ENCODE measurements around the gene NBEAL2. TPM values are rescaled to one million over a fixed set of nuclear protein-coding genes. Genes with fewer than 3 reads are reported as not detected.

The NBEAL2 gene
- total RNA-seq, 1 donor from 2014 or later = 116 TPM

GRCh38 chr3:46932455-46933225, 46.8 kb upstream of the NBEAL2 start:
- Histone ChIP-seq H3K27ac (peak overlapping the region; percentile 62), H3K9me3 (no peaks in the 10 kb centered on the region), H3K27me3 (no peaks in the 10 kb centered on the region), H3K4me1 (peaks cover 91% of the 10 kb centered on the region), H3K4me3 (no peak overlapping the region), H3K36me3 (peaks cover under 1% of the 10 kb centered on the region)
- TF ChIP-seq CTCF (IDR thresholded peaks at IDR 0.05) = no peak
- no peak for ATAC-seq
- DNase-seq = no peak
- intact Hi-C loops (cut with DNase I) = no loop called here

GRCh38 chr3:46933261-46933660, 46.2 kb upstream of the NBEAL2 start:
- intact Hi-C loops (cut with DNase I) = no loop called here
- no peak for TF ChIP-seq CTCF (IDR thresholded peaks at IDR 0.05)
- no peaks in the 10 kb centered on the region for H3K9me3 ChIP-seq
- H3K36me3 ChIP-seq = peaks cover 6% of the 10 kb centered on the region
- DNase-seq (no peak), ATAC-seq (no peak)
- no peaks in the 10 kb centered on the region for H3K27me3 ChIP-seq
- H3K27ac ChIP-seq = peak overlapping the region; percentile 62
- H3K4me1 ChIP-seq = peaks cover 86% of the 10 kb centered on the region
- H3K4me3 ChIP-seq = no peak overlapping the region

GRCh38 chr3:46934072-46934471, 45.4 kb upstream of the NBEAL2 start:
- no peak for ATAC-seq
- Histone ChIP-seq H3K36me3 (peaks cover 11% of the 10 kb centered on the region), H3K27ac (peak overlapping the region; percentile 75), H3K27me3 (no peaks in the 10 kb centered on the region), H3K4me1 (peaks cover 79% of the 10 kb centered on the region), H3K9me3 (no peaks in the 10 kb centered on the region), H3K4me3 (no peak overlapping the region)
- TF ChIP-seq CTCF (IDR thresholded peaks at IDR 0.05) = no peak
- DNase-seq = no peak
- intact Hi-C loops (cut with DNase I) = no loop called here

- H3K4me3 ChIP-seq = no peak overlapping the region
- H3K9me3 ChIP-seq = no peaks in the 10 kb centered on the region
- ATAC-seq (peak; percentile 0), DNase-seq (peak; percentile 78)
- H3K4me1 ChIP-seq = peaks cover 74% of the 10 kb centered on the region
- no peak for TF ChIP-seq CTCF (IDR thresholded peaks at IDR 0.05)
- H3K27ac ChIP-seq = peak overlapping the region; percentile 75
- intact Hi-C loops (cut with DNase I) = no loop called here
- peaks cover 14% of the 10 kb centered on the region for H3K36me3 ChIP-seq
- H3K27me3 ChIP-seq = no peaks in the 10 kb centered on the region
Observed at GRCh38 chr3:46934498-46935167, 44.8 kb upstream of the NBEAL2 start.

- Histone ChIP-seq H3K4me1 (peaks cover 67% of the 10 kb centered on the region), H3K27ac (peak overlapping the region; percentile 75), H3K4me3 (no peak overlapping the region), H3K36me3 (peaks cover 21% of the 10 kb centered on the region), H3K27me3 (no peaks in the 10 kb centered on the region), H3K9me3 (no peaks in the 10 kb centered on the region)
- no peak for DNase-seq
- TF ChIP-seq CTCF (IDR thresholded peaks at IDR 0.05) = peak; percentile 59
- ATAC-seq = peak; percentile 76
- intact Hi-C loops (cut with DNase I) = no loop called here
Observed at GRCh38 chr3:46935168-46935858, 44.2 kb upstream of the NBEAL2 start.
